SK-N-SH (cell line): ENCODE data around the gene DDRGK1.
"Not testable (repeated sequence)": the region's sequence is repeated elsewhere in the genome, so short reads cannot be mapped to it uniquely, and the experiment has no call there.

Experiments
- EP300 ChIP-seq, 2 experiments: IDR thresholded peaks; 2 replicates each; pipeline versions ENCODE4 v1.4.0 to v1.6.1; 2012; ENCODE audit warnings: borderline replicate concordance in 1 of 2, low read depth in 1 of 2, low read length in 1 of 2
- FOXM1 ChIP-seq: IDR thresholded peaks from 2 replicates; pipeline ENCODE4 v1.4.0; 2012; ENCODE audit warnings: low read depth, mild to moderate bottlenecking
- YY1 ChIP-seq: IDR thresholded peaks from 2 replicates; pipeline ENCODE4 v1.4.0; 2012; ENCODE audit warnings: low read depth, mild to moderate bottlenecking
- TF ChIP-seq, protein P1 (sequence below): fragments of 200-600 bp; sonication (generic); IDR thresholded peaks from 2 replicates; pipeline ENCODE4 v1.6.1; 2017; ENCODE audit warnings: antibody characterized with exemption, mild to moderate bottlenecking, moderate library complexity
- TF ChIP-seq, protein P2 (sequence below): IDR thresholded peaks from 2 replicates; pipeline ENCODE4 v1.4.0; 2012; ENCODE audit warnings: low read depth

DNA sequence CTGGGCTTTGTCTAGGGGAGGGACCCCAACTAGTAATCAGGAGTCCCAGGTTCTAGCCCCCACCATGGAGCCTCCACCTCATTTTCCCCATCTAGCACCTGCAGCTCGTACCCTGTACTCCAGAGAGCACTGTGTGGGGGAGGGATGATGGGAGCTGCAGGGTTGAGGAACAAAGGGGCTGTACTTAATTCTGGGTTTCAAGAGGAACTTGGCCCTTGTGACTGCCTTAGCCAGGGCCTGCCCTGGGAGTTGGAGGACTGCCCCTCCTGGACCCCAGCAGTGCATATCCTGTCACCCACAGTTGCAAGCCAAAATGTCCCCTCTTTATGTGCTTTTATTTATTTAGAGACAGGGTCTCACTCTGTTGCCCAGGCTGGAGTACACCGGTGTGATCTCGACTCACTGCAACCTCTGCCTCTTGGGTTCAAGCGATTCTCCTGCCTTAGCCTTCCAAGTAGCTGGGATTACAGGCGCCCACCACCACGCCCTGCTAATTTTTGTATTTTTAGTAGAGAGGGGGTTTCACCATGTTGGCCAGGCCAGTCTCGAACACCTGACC, 11.0 kb upstream of the DDRGK1 start:
- TF ChIP-seq, protein P1, sequence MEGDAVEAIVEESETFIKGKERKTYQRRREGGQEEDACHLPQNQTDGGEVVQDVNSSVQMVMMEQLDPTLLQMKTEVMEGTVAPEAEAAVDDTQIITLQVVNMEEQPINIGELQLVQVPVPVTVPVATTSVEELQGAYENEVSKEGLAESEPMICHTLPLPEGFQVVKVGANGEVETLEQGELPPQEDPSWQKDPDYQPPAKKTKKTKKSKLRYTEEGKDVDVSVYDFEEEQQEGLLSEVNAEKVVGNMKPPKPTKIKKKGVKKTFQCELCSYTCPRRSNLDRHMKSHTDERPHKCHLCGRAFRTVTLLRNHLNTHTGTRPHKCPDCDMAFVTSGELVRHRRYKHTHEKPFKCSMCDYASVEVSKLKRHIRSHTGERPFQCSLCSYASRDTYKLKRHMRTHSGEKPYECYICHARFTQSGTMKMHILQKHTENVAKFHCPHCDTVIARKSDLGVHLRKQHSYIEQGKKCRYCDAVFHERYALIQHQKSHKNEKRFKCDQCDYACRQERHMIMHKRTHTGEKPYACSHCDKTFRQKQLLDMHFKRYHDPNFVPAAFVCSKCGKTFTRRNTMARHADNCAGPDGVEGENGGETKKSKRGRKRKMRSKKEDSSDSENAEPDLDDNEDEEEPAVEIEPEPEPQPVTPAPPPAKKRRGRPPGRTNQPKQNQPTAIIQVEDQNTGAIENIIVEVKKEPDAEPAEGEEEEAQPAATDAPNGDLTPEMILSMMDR = not testable (repeated sequence)
- not testable (repeated sequence) for TF ChIP-seq EP300 (IDR thresholded peaks at IDR 0.05; ENCODE audit: borderline replicate concordance in 1 of 2, low read depth in 1 of 2, low read length in 1 of 2); FOXM1; YY1
- TF ChIP-seq, protein P2, sequence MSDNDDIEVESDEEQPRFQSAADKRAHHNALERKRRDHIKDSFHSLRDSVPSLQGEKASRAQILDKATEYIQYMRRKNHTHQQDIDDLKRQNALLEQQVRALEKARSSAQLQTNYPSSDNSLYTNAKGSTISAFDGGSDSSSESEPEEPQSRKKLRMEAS = not testable (repeated sequence)
